Measurements from ENCODE around the gene GRK5. TPM values are rescaled to one million over a fixed set of nuclear protein-coding genes. Genes with fewer than 3 reads are reported as not detected.
"Not testable (repeated sequence)": the region's sequence is repeated elsewhere in the genome, so short reads cannot be mapped to it uniquely, and the experiment has no call there.

The GRK5 gene
- total RNA-seq, 1 donor from 2014 or later: 4.3 TPM

- Mint-ChIP-seq H3K4me3 (no peak overlapping the region), H3K36me3 (peaks cover 2% of the 10 kb centered on the region), H3K9me3 (peaks cover 8% of the 10 kb centered on the region), H3K4me1 (no peaks in the 10 kb centered on the region), H3K27me3 (ENCODE audit: insufficient read depth, low read depth) (no peaks in the 10 kb centered on the region), H3K27ac (no peak overlapping the region)
- Histone ChIP-seq H3K27ac (no peak overlapping the region), H3K79me2 (ENCODE audit: low read depth) (no peaks in the 10 kb centered on the region), H3F3A (ENCODE audit: low read depth) (no peaks in the 10 kb centered on the region), H3K4me2 (no peak overlapping the region), H3K36me3 (no peaks in the 10 kb centered on the region), H3K9me3 (ENCODE audit: low read depth) (no peaks in the 10 kb centered on the region), H4K20me1 (ENCODE audit: low read depth) (no peaks in the 10 kb centered on the region), H3K4me3 (no peak overlapping the region), H3K9ac (no peak overlapping the region), H2AFZ (replicated peaks) (no peak overlapping the region), H3K4me1 (no peaks in the 10 kb centered on the region), H3K27me3 (no peaks in the 10 kb centered on the region)
- TF ChIP-seq, protein P1, sequence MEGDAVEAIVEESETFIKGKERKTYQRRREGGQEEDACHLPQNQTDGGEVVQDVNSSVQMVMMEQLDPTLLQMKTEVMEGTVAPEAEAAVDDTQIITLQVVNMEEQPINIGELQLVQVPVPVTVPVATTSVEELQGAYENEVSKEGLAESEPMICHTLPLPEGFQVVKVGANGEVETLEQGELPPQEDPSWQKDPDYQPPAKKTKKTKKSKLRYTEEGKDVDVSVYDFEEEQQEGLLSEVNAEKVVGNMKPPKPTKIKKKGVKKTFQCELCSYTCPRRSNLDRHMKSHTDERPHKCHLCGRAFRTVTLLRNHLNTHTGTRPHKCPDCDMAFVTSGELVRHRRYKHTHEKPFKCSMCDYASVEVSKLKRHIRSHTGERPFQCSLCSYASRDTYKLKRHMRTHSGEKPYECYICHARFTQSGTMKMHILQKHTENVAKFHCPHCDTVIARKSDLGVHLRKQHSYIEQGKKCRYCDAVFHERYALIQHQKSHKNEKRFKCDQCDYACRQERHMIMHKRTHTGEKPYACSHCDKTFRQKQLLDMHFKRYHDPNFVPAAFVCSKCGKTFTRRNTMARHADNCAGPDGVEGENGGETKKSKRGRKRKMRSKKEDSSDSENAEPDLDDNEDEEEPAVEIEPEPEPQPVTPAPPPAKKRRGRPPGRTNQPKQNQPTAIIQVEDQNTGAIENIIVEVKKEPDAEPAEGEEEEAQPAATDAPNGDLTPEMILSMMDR (IDR thresholded peaks at IDR 0.05): no peak
- TF ChIP-seq EZH2 (IDR thresholded peaks at IDR 0.05) (no peak), EZH2phosphoT487 (IDR thresholded peaks at IDR 0.05) (no peak)
- no peak for DNase-seq (ENCODE audit: low spot score)
These were observed 254.6 kb downstream of the GRK5 start for GRCh38 chr10:119461923-119462322.

- Mint-ChIP-seq H3K27me3 (ENCODE audit: insufficient read depth, low read depth) (no peaks in the 10 kb centered on the region), H3K4me3 (no peak overlapping the region), H3K36me3 (peaks cover 2% of the 10 kb centered on the region), H3K27ac (no peak overlapping the region), H3K9me3 (peaks cover 8% of the 10 kb centered on the region), H3K4me1 (no peaks in the 10 kb centered on the region)
- no peak overlapping the region for H3K9ac ChIP-seq
- no peak for DNase-seq (ENCODE audit: low spot score)
- H3F3A ChIP-seq (ENCODE audit: low read depth): no peaks in the 10 kb centered on the region
- H4K20me1 ChIP-seq (ENCODE audit: low read depth): no peaks in the 10 kb centered on the region
- no peaks in the 10 kb centered on the region for H3K27me3 ChIP-seq
- no peaks in the 10 kb centered on the region for H3K79me2 ChIP-seq (ENCODE audit: low read depth)
- TF ChIP-seq EZH2phosphoT487 (IDR thresholded peaks at IDR 0.05) (no peak), EZH2 (IDR thresholded peaks at IDR 0.05) (no peak)
- TF ChIP-seq, protein P1 (IDR thresholded peaks at IDR 0.05): no peak
- H3K36me3 ChIP-seq: no peaks in the 10 kb centered on the region
- H3K9me3 ChIP-seq (ENCODE audit: low read depth): no peaks in the 10 kb centered on the region
- no peak overlapping the region for H3K4me2 ChIP-seq
- no peaks in the 10 kb centered on the region for H3K4me1 ChIP-seq
- H3K4me3 ChIP-seq: no peak overlapping the region
- no peak overlapping the region for H3K27ac ChIP-seq
- H2AFZ ChIP-seq (replicated peaks): no peak overlapping the region
These were observed 255.4 kb downstream of the GRK5 start for GRCh38 chr10:119462773-119463172.

DNA sequence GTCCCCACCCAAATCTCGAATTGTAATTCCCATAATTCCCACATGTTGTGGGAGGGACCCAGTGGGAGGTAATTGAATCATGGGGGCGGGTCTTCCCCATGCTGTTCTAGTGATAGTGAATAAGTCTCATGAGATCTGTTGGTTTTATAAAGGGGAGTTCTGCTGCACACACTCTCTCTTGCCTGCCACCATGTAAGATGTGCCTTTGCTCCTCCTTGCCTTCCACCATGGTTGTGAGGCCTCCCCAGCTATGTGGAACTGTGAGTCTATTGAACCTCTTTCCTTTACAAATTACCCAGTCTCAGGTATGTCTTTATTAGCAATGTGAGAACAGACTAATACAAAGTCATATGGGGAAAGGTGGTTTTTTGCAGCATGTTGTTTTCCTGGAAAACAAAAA is 255.8 kb downstream of the GRK5 start:
- H4K20me1 ChIP-seq (ENCODE audit: low read depth); H3K9me3 Mint-ChIP-seq; H3K4me1 Mint-ChIP-seq; DNase-seq (ENCODE audit: low spot score); H3K4me2 ChIP-seq; H3K4me1 ChIP-seq; H3K4me3 Mint-ChIP-seq; H3K4me3 ChIP-seq; H3K27ac ChIP-seq; H3K79me2 ChIP-seq (ENCODE audit: low read depth); H2AFZ ChIP-seq (replicated peaks); H3K27me3 Mint-ChIP-seq (ENCODE audit: insufficient read depth, low read depth); H3K9me3 ChIP-seq (ENCODE audit: low read depth); H3K27ac Mint-ChIP-seq; H3K36me3 Mint-ChIP-seq; H3F3A ChIP-seq (ENCODE audit: low read depth); H3K36me3 ChIP-seq; H3K27me3 ChIP-seq; H3K9ac ChIP-seq: not testable (repeated sequence)

DNA sequence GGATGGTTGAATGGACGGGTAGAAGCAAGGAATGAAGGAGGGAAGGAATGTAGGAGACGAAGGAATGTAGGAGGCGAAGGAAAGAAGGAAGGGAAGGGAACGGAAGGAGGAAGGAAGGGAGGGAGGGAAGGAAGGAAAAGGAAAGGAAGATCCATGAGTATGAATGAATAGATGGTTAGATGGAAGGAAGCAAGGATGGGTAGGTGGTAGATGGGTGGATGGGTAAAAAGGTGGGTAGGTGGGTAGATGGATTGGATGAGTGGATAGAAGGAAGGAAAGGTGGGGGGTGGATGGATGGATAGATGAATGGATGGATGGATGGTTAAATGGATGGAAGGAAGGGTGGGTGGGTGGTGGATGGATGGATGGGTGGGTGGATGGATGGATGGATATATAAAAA is 257.7 kb downstream of the GRK5 start:
- no peaks in the 10 kb centered on the region for H4K20me1 ChIP-seq (ENCODE audit: low read depth)
- no peak overlapping the region for H2AFZ ChIP-seq (replicated peaks)
- H3K79me2 ChIP-seq (ENCODE audit: low read depth): no peaks in the 10 kb centered on the region
- H3K27ac ChIP-seq: no peak overlapping the region
- no peaks in the 10 kb centered on the region for H3K4me1 ChIP-seq
- H3K9ac ChIP-seq: no peak overlapping the region
- no peaks in the 10 kb centered on the region for H3K9me3 ChIP-seq (ENCODE audit: low read depth)
- H3K36me3 Mint-ChIP-seq: no peaks in the 10 kb centered on the region
- H3K4me3 Mint-ChIP-seq: no peak overlapping the region
- TF ChIP-seq, protein P1 (IDR thresholded peaks at IDR 0.05): no peak
- TF ChIP-seq EZH2 (IDR thresholded peaks at IDR 0.05) (no peak), EZH2phosphoT487 (IDR thresholded peaks at IDR 0.05) (no peak)
- H3K36me3 ChIP-seq: no peaks in the 10 kb centered on the region
- no peak for DNase-seq (ENCODE audit: low spot score)
- H3K4me3 ChIP-seq: no peak overlapping the region
- H3K27me3 ChIP-seq: peaks cover 4% of the 10 kb centered on the region
- H3F3A ChIP-seq (ENCODE audit: low read depth): no peaks in the 10 kb centered on the region
- H3K27me3 Mint-ChIP-seq (ENCODE audit: insufficient read depth, low read depth): no peaks in the 10 kb centered on the region
- no peak overlapping the region for H3K27ac Mint-ChIP-seq
- H3K9me3 Mint-ChIP-seq: peaks cover 8% of the 10 kb centered on the region
- no peak overlapping the region for H3K4me2 ChIP-seq
- H3K4me1 Mint-ChIP-seq: no peaks in the 10 kb centered on the region
